Psoas muscle (tissue), 8 donors: ENCODE data around the gene GSE1. TPM values are rescaled to one million over a fixed set of nuclear protein-coding genes. Genes with fewer than 3 reads are reported as not detected.
A peak's percentile ranks its signal among the peaks of the same experiment; 100 is the strongest.

Source experiments
- ATAC-seq, 4 donors: fragments of 200-7000 bp; cut with Tn5 transposase; one replicate each; pipeline ENCODE4 v1.9.1; 2020; ENCODE audit warnings: moderate library complexity in 3 of 4, mild to moderate bottlenecking in 2 of 4
- DNase-seq, 2 donors: peaks; one replicate each; pipeline ENCODE4 v3.0.0-alpha.2; 2020
- H3K27ac ChIP-seq: fragments of 200-600 bp; one replicate; pipeline ENCODE4 v1.8.0; 2022
- H3K27me3 ChIP-seq, 3 donors: fragments of 200-600 bp in 1 of 3; one replicate each; pipeline versions ENCODE4 v1.6.1 to v1.8.0; 2013 to 2022; ENCODE audit warnings: low read length in 2 of 3, mild to moderate bottlenecking in 2 of 3, moderate library complexity in 1 of 3; ENCODE audit not compliant: insufficient read depth in 3 of 3
- H3K36me3 ChIP-seq, 2 donors: fragments of 200-600 bp in 1 of 2; one replicate each; pipeline versions ENCODE4 v1.6.1 to v1.8.0; 2013 to 2022; ENCODE audit warnings: low read depth in 1 of 2, mild to moderate bottlenecking in 1 of 2, moderate library complexity in 1 of 2; ENCODE audit not compliant: insufficient read depth in 1 of 2
- H3K4me1 ChIP-seq: fragments of 200-600 bp; one replicate; pipeline ENCODE4 v1.8.0; 2022
- H3K4me3 ChIP-seq: fragments of 200-600 bp; one replicate; pipeline ENCODE4 v1.8.0; 2022; ENCODE audit warnings: mild to moderate bottlenecking
- H3K9me3 ChIP-seq: fragments of 200-600 bp; one replicate; pipeline ENCODE4 v1.8.0; 2022
- CTCF ChIP-seq: fragments of 200-600 bp; IDR thresholded peaks from one replicate; pipeline ENCODE4 v1.8.0; 2022; ENCODE audit warnings: antibody characterized with exemption
- WGBS, 3 donors: extraction: QIAGEN DNeasy Blood & Tissue Kit; methylation state at CpG; one replicate each; pipeline versions ENCODE4 v1.1.6 to v1.1.7; 2013; 5-methylcytosine and 5-hydroxymethylcytosine counted together
- intact Hi-C, 2 donors: fragments of 100-400 bp; cut with DNase I; formaldehyde crosslinking; loops; one replicate each; pipeline versions ENCODE4 v1.11.0 to v1.14.2; 2022
- polyA plus RNA-seq, 3 donors: library from polyadenylated mRNA; stranded (reverse); fragments of 200-250 nt; gene quantifications; one replicate each; pipeline ENCODE4 v1.2.3, GENCODE V29; 2013
- total RNA-seq, 4 donors: library from RNA; stranded (reverse); fragmentation: NEBNext Ultra II Directional in 2 of 4; extraction: Animal tissue kit (Norgen Biotek cat#: 25700) in 2 of 4; gene quantifications; one replicate each; pipeline versions ENCODE4 v1.2.1 to v1.2.4, GENCODE V29; 2021 to 2023
- donor health status: healthy with polysubstance abuse.
- donor health status: DM: no; HTN: no; CAD: no; lungs with moderate emphysema.
- donor health status: Bipolar disorder and iron deficiency.
- donor health status: healthy.
- donor health status: DM: yes; HTN: yes; CAD: no.
- donor health status: DM: no; HTN: no; CAD: no.
- donor health status: DM: no; HTN: no; CAD: no.
- donor health status: DM: yes; HTN: yes; CAD: no.

The GSE1 gene
- total and polyA plus RNA-seq, 7 donors = 10.8 to 90.5 (median 47.0) TPM

DNA sequence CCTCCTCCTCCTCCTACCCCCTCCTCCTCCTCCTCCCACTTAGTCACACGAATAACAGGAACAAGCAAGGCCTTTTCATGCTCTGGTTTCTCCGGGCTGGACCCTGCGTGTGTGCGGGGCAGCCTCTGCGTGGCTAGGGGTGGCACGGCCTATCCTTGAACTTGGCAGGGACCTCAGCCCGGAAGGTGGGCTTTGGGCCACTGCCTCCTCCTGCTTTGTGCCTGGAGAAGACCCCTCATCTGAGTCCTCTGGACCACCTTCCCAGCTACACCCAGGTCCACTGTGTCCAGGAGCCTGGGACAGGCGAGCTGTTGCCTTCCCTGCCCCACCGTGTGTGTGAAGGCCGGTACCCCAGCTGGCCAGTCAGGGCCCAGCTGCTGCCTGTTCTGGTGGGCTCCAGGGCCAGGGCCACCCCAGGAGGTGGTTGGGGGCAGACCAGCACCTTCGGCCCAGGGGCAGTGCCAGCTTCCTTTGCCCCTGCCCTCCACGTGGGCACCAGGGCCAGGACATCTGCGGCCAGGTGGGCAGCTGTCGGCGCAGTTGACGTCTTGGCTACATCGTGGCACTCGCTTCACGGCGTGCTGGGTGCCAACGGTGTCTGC lies 40.3 kb downstream of the GSE1 start:
- H3K27ac ChIP-seq = peak overlapping the region; percentile 71
- H3K36me3 ChIP-seq = peaks cover 0 to 62% of the 10 kb centered on the region in 2 donors
- intact Hi-C loops = no loop called here
- WGBS, 3 donors = 61 to 69% (median 61%) methylated on average over 14 to 21 of the region's 21 CpGs
- ATAC-seq (peak in 2 of 4 donors; percentile 29 to 47), DNase-seq (peak; percentile 17 to 66)
- no peak for TF ChIP-seq CTCF
- no peaks in the 10 kb centered on the region for H3K27me3 ChIP-seq
- peaks cover 21% of the 10 kb centered on the region for H3K4me1 ChIP-seq
- no peaks in the 10 kb centered on the region for H3K9me3 ChIP-seq
- H3K4me3 ChIP-seq = no peak overlapping the region

DNA sequence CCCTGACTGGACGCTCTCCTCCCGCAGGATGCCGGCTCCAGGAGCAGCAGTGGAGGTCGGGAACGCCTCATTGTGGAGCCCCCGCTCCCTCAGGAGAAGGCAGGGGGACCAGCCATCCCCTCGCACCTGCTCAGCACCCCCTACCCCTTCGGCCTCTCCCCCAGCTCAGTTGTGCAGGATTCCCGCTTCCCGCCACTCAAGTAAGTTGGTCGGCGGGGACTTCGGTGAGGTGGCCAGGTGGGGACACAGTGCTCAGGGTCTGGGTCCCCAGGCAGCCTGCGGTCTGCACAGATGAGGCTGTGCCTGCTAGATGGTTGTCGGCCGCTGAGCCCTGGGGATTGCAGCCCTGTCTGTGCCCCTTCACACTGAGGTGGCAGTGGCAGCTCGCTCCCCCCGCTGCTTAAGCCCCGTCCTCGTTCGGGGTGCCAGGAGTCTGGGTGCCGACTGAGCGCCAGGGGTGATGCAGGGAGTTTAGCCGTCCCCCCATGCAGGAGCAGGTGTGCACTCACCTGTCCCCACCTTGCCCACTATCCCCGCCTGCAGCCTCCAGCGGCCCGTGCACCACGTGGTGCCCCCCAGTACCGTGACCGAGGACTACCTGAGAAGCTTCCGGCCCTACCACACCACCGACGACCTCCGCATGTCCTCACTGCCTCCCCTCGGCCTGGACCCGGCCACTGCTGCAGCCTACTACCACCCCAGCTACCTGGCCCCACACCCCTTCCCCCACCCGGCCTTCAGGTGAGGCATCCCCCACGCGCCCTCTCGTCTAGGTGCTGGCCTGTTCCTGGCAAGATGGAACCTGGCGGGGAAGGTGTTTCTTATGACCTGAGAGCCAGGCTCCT lies 41.4 kb downstream of the GSE1 start:
- Histone ChIP-seq H3K27me3 (no peaks in the 10 kb centered on the region), H3K4me3 (no peak overlapping the region), H3K27ac (no peak overlapping the region), H3K9me3 (no peaks in the 10 kb centered on the region), H3K36me3 (peaks cover 0 to 63% of the 10 kb centered on the region in 2 donors), H3K4me1 (peaks cover 24% of the 10 kb centered on the region)
- WGBS, 3 donors = 95 to 97% (median 96%) methylated on average over 32 to 41 of the region's 41 CpGs
- intact Hi-C loops = no loop called here
- peak; percentile 19 to 47 for DNase-seq
- ATAC-seq = no peak
- TF ChIP-seq CTCF = no peak

- TF ChIP-seq CTCF = no peak
- Histone ChIP-seq H3K27ac (no peak overlapping the region), H3K36me3 (peaks cover 0 to 58% of the 10 kb centered on the region in 2 donors), H3K9me3 (no peaks in the 10 kb centered on the region), H3K27me3 (no peaks in the 10 kb centered on the region), H3K4me3 (no peak overlapping the region), H3K4me1 (peaks cover 26% of the 10 kb centered on the region)
- DNase-seq (peak in 1 of 2 donors; percentile 49), ATAC-seq (no peak)
- intact Hi-C loops = no loop called here
- 81 to 95% (median 90%) methylated on average over 34 to 35 of the region's 35 CpGs for WGBS, 3 donors
Observed at GRCh38 chr16:85655216-85656129, 42.4 kb downstream of the GSE1 start.

DNA sequence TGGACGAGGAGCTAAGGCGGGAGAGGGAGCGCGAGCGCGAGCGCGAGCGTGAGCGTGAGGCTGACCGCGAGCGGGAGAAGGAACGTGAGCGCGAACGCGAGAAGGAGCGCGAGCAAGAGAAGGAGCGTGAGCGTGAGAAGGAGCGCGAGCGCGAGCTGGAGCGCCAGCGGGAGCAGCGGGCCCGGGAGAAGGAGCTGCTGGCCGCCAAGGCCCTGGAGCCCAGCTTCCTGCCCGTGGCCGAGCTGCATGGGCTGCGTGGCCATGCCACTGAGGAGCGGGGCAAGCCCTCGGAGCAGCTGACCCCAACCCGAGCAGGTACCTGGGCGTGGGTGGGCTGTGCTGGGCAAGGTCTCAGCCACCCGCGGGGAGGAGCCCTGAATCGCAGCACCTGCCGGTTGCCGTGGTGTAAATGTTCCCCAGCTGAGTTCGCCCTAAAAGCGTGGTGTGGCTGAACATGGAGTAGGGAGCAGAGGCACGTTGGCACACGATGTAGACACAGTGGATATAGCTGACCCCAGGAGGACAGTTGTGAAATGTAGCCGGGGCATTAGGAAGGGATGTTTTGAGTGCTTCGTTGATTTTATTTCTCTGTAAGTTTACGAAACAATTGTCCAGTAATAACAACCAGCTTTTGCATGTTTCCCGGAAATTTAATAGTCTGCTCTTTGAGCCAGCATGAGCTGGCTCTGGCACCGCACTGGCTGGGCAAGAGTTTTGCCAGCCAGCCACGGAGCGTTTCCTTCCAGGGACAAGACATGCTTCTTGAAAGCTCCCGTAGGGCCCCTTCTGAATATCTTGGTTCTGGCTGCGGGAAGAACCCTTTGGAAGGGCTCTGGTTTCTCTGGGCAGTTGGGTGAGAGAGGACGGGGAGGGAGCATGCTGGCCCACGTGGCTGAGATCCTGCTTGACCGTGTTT lies 43.5 kb downstream of the GSE1 start:
- peaks cover 0 to 68% of the 10 kb centered on the region in 2 donors for H3K36me3 ChIP-seq

More for the DNA sequence above, 43.5 kb downstream of the GSE1 start:
- peak overlapping the region; percentile 4 for H3K27ac ChIP-seq
- H3K9me3 ChIP-seq = no peaks in the 10 kb centered on the region
- peak in 1 of 2 donors; percentile 49 for DNase-seq
- intact Hi-C loops = no loop called here
- WGBS, 3 donors = 81 to 90% (median 83%) methylated on average over 59 of the region's 59 CpGs
- H3K27me3 ChIP-seq = no peaks in the 10 kb centered on the region
- ATAC-seq = no peak
- peaks cover 20% of the 10 kb centered on the region for H3K4me1 ChIP-seq
- no peak for TF ChIP-seq CTCF
- no peak overlapping the region for H3K4me3 ChIP-seq
